SK-MEL-5 (cell line): ENCODE measurements around the gene CABP7. TPM values are rescaled to one million over a fixed set of nuclear protein-coding genes. Genes with fewer than 3 reads are reported as not detected.
"Not testable (repeated sequence)": the region's sequence is repeated elsewhere in the genome, so short reads cannot be mapped to it uniquely, and the experiment has no call there.

Source experiments
- DNase-seq: peaks from one replicate; pipeline ENCODE4 v3.0.0-alpha.2; 2016; ENCODE audit warnings: low read depth, low spot score
- in situ Hi-C: cut with HindIII; loops from 2 replicates; pipeline ENCODE4 v1.10.0; 2016; ENCODE audit warnings: low sequenced_read_pairs, high pct_unique_total_duplicates, low pct_unique_long_range_greater_than_20kb
- total RNA-seq: library from RNA; depleted of rRNA; stranded (reverse); fragments of >200 nt; shearing (Covaris generic); gene quantifications from 2 replicates; pipeline ENCODE4 v1.2.3, GENCODE V29; 2014

CABP7 gene
- total RNA-seq, 1 experiment from 2014 or later: not detected

GRCh38 chr22:29734838-29735237 lies 15.0 kb downstream of the CABP7 start:
- no peak for DNase-seq
- in situ Hi-C loops: no loop called here

- DNase-seq: no peak
- in situ Hi-C loops: no loop called here
Measured at GRCh38 chr22:29735416-29735815, 15.6 kb downstream of the CABP7 start.

GRCh38 chr22:29737251-29738117 lies 17.7 kb downstream of the CABP7 start:
- DNase-seq: no peak
- in situ Hi-C loops: no loop called here

- in situ Hi-C loops: no loop called here
- DNase-seq: no peak
Measured at GRCh38 chr22:29738118-29738815, 18.5 kb downstream of the CABP7 start.

- DNase-seq: no peak
- in situ Hi-C loops: no loop called here
Measured at GRCh38 chr22:29739346-29739875, 19.6 kb downstream of the CABP7 start.

GRCh38 chr22:29740216-29740615 lies 20.4 kb downstream of the CABP7 start:
- DNase-seq: no peak
- in situ Hi-C loops: no loop called here

- in situ Hi-C loops: no loop called here
- no peak for DNase-seq
Measured at GRCh38 chr22:29741926-29742325, 22.1 kb downstream of the CABP7 start.

- DNase-seq: no peak
- in situ Hi-C loops: no loop called here
Measured at GRCh38 chr22:29742326-29742725, 22.5 kb downstream of the CABP7 start.

- no peak for DNase-seq
- in situ Hi-C loops: no loop called here
Measured at GRCh38 chr22:29744902-29745301, 25.1 kb downstream of the CABP7 start.

- in situ Hi-C loops: no loop called here
Measured at GRCh38 chr22:29747832-29748231, 28.0 kb downstream of the CABP7 start.

GRCh38 chr22:29748248-29748893 lies 28.6 kb downstream of the CABP7 start:
- in situ Hi-C loops: no loop called here
- no peak for DNase-seq

More at GRCh38 chr22:29747832-29748231, 28.0 kb downstream of the CABP7 start:
- DNase-seq: no peak

GRCh38 chr22:29750029-29750428 lies 30.2 kb downstream of the CABP7 start:
- no peak for DNase-seq
- in situ Hi-C loops: no loop called here

GRCh38 chr22:29750559-29751538 lies 31.0 kb downstream of the CABP7 start:
- in situ Hi-C loops: no loop called here
- DNase-seq: peak; percentile 13

- DNase-seq: no peak
Measured at GRCh38 chr22:29751669-29752068, 31.9 kb downstream of the CABP7 start.

GRCh38 chr22:29753808-29754657 lies 34.2 kb downstream of the CABP7 start:
- in situ Hi-C loops: no loop called here
- no peak for DNase-seq

More at GRCh38 chr22:29751669-29752068, 31.9 kb downstream of the CABP7 start:
- in situ Hi-C loops: no loop called here

- in situ Hi-C loops, DNase-seq: not testable (repeated sequence)
Measured at GRCh38 chr22:29754658-29755395, 35.0 kb downstream of the CABP7 start.
